Renal cortex interstitium (tissue), 11 donors: ENCODE measurements around the gene CHST5. TPM values are rescaled to one million over a fixed set of nuclear protein-coding genes. Genes with fewer than 3 reads are reported as not detected.

Experiments
- DNase-seq, 11 donors: peaks; one replicate each; pipeline ENCODE4 v3.0.0-alpha.2; 2013; ENCODE audit warnings: low read depth in 9 of 11, low spot score in 4 of 11; ENCODE audit errors: extremely low read depth in 1 of 11
- polyA plus RNA-seq, 3 donors: library from polyadenylated mRNA; unstranded; fragments of 120-200 nt; gene quantifications; one replicate each; pipeline ENCODE4 v1.2.1, GENCODE V29; 2013; ENCODE audit not compliant: insufficient read length in 3 of 3

CHST5 gene
- polyA plus RNA-seq, 3 donors: 0.42 to 0.94 (median 0.70) TPM

- no peak for DNase-seq
Measured at GRCh38 chr16:75486014-75486675, 49.8 kb downstream of the CHST5 start.

- no peak for DNase-seq
Measured at GRCh38 chr16:75485230-75486013, 50.5 kb downstream of the CHST5 start.

GRCh38 chr16:75483222-75483621, 52.7 kb downstream of the CHST5 start:
- no peak for DNase-seq

GRCh38 chr16:75482434-75483205, 53.3 kb downstream of the CHST5 start:
- DNase-seq: no peak

- no peak for DNase-seq
Measured at GRCh38 chr16:75481475-75481874, 54.4 kb downstream of the CHST5 start.

GRCh38 chr16:75479421-75479990, 56.4 kb downstream of the CHST5 start:
- no peak for DNase-seq

Other genes with a start within 250 kb of the CHST5 start
- gene CFDP1, start 102.6 kb downstream of the CHST5 start, polyA plus RNA-seq: 100 to 1,000 TPM; 156 to 197 (median 173) TPM
- gene TMEM170A, start 71.4 kb downstream of the CHST5 start, polyA plus RNA-seq: 10 to 100 TPM; 34.9 to 45.0 (median 41.9) TPM
- 1 to 10 TPM in 1 of 3 donors, under 1 TPM in 2; 0.65 to 1.1 (median 0.81) TPM for gene CHST6, start 40.7 kb downstream of the CHST5 start, polyA plus RNA-seq
- gene TMEM231, start 20.1 kb upstream of the CHST5 start, polyA plus RNA-seq: 10 to 100 TPM; 18.3 to 24.9 (median 19.2) TPM
- 100 to 1,000 TPM; 171 to 185 (median 175) TPM for gene GABARAPL2, start 30.3 kb upstream of the CHST5 start, polyA plus RNA-seq
- 10 to 100 TPM; 44.4 to 54.9 (median 49.3) TPM for gene ADAT1, start 87.2 kb upstream of the CHST5 start, polyA plus RNA-seq
- gene KARS1, start 111.6 kb upstream of the CHST5 start, polyA plus RNA-seq: 100 to 1,000 TPM; 126 to 150 (median 137) TPM
- 10 to 100 TPM; 78.8 to 87.5 (median 84.1) TPM for gene TERF2IP, start 111.7 kb upstream of the CHST5 start, polyA plus RNA-seq
- under 1 TPM in 2 of 3 donors, not detected in 1; 0.11 to 0.16 TPM for gene CPHXL2, start 140.9 kb upstream of the CHST5 start, polyA plus RNA-seq
- under 1 TPM in 2 of 3 donors, not detected in 1; 0.17 to 0.18 TPM for gene DUXB, start 165.4 kb upstream of the CHST5 start, polyA plus RNA-seq
- not detected for gene CPHXL, start 190.4 kb upstream of the CHST5 start, polyA plus RNA-seq